ENCODE data around the gene SKP2.

- no peak for TF ChIP-seq MYC (IDR thresholded peaks at IDR 0.05; ENCODE audit: borderline replicate concordance, low read length)
- TF ChIP-seq CTCF (IDR thresholded peaks at IDR 0.05), result no peak
Observed at GRCh38 chr5:36181774-36182173, 29.9 kb downstream of the SKP2 start.

Data from A549 (cell line).